ENCODE measurements around the gene MAB21L4. TPM values are rescaled to one million over a fixed set of nuclear protein-coding genes. Genes with fewer than 3 reads are reported as not detected.
A peak's percentile ranks its signal among the peaks of the same experiment; 100 is the strongest.

The MAB21L4 gene
- polyA plus RNA-seq, 6 donors from 2014 or later: not detected

DNA sequence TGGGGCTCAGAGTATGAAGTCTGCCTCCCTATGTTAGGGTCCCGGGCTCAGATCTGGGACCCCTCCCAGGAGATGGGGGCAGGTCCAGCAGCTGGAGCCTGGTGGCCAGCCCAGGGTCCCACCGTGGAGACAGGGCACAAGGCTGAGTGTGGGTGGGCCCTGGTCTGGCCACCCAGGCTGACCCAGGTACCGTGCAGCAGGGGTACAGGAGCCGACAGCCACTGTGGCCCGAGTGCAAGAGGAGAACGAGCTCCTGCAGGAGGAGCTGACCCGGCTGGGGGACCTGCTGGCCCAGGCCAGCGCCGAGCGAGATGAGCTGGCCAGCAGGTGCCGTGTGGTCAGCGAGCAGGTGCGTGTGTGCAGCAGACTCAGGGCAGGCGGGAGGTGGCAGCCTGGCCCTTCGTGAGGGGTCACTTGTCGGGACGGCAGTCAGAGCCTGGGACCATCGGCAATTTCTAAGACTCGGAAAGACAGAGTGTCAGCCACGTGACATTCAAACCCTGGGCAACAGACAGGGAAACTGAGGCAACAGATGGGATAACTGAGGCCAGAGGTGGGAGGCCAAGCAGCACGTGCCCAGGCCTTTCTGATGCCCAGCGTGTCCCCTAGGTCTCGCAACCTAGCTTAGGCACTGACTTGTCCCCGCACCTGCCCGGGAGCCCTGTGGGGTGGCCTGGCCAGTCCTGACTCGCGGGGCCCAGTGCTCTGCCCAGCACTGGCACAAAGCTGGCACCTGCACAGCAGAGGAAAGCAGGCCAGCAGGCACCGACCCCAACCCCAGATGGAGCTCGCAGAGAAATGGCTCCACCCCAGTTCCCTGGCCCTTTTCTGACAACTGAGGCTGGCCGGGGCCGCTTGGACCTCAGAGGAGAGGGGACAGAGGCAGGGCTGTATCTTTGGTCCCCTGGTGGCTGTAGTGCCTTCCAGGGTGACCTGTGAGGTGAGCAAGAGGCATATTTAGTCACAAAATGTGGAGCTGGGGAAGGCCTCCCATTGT is 24.1 kb upstream of the MAB21L4 start:
- no peak overlapping the region for H3K4me3 Mint-ChIP-seq
- ATAC-seq (ENCODE audit: low read depth in 2 of 2) (no peak), DNase-seq (no peak)
- peaks cover 3 to 12% (median 4%) of the 10 kb centered on the region in 3 donors for H3K4me1 Mint-ChIP-seq
- H3K27me3 Mint-ChIP-seq: peaks cover 0 to 31% (median 0%) of the 10 kb centered on the region in 3 donors
- no peaks in the 10 kb centered on the region for H3K9me3 Mint-ChIP-seq
- no peaks in the 10 kb centered on the region for H3K36me3 Mint-ChIP-seq
- no peak overlapping the region for H3K27ac Mint-ChIP-seq

GRCh38 chr2:240919161-240919781 is 23.3 kb upstream of the MAB21L4 start:
- Mint-ChIP-seq H3K27me3 (peaks cover 0 to 39% (median 0%) of the 10 kb centered on the region in 3 donors), H3K4me3 (peak overlapping the region in 1 of 8 donors; percentile 22), H3K4me1 (peaks cover 3 to 12% (median 4%) of the 10 kb centered on the region in 3 donors)

DNA sequence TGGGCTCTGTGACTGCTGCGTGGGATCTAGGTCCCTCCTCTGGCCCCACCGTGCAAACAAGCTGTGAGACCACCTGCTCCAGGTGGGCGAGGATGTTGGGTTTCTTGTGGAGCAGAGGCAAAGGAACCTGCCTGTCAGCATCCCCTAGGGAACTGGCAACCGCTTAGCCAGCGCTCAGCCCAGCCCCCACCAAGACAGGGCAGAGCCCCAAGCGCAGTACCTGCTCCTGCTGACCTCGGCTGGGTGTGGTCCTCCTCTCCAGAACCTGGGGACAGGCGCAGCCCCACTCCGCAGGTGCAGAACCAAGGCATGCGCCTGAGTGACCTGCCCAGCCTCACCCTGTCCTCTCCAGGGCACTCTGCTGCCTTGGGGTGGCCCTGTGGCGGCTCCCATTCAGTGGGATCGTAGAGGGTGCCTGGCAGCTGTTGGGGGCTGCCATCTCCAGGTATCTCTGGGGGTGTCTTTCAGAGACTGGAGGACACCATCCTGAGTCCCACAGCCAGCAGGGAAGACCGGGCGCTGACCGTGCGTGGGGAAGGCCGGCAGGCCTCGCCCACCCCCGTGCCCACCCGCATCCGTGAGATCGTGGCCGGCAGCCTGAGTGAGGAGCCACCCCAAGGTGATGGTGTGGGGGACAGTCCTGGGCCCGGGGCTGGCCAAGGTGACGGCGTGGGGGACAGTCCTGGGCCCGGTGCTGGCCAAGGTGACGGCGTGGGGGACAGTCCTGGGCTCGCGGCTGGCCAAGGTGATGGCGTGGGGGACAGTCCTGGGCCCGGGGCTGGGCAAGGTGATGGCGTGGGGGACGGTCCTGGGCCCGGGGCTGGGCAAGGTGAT is 22.5 kb upstream of the MAB21L4 start:
- Mint-ChIP-seq H3K36me3 (no peaks in the 10 kb centered on the region), H3K4me1 (peaks cover 3 to 12% (median 4%) of the 10 kb centered on the region in 3 donors), H3K27ac (no peak overlapping the region), H3K27me3 (peaks cover 0 to 39% (median under 1%) of the 10 kb centered on the region in 3 donors), H3K9me3 (no peaks in the 10 kb centered on the region), H3K4me3 (no peak overlapping the region)
- ATAC-seq (ENCODE audit: low read depth in 2 of 2) (no peak), DNase-seq (no peak)

More at GRCh38 chr2:240919161-240919781, 23.3 kb upstream of the MAB21L4 start:
- H3K27ac Mint-ChIP-seq: no peak overlapping the region
- no peaks in the 10 kb centered on the region for H3K9me3 Mint-ChIP-seq
- ATAC-seq (ENCODE audit: low read depth in 2 of 2) (no peak), DNase-seq (no peak)
- no peaks in the 10 kb centered on the region for H3K36me3 Mint-ChIP-seq

DNA sequence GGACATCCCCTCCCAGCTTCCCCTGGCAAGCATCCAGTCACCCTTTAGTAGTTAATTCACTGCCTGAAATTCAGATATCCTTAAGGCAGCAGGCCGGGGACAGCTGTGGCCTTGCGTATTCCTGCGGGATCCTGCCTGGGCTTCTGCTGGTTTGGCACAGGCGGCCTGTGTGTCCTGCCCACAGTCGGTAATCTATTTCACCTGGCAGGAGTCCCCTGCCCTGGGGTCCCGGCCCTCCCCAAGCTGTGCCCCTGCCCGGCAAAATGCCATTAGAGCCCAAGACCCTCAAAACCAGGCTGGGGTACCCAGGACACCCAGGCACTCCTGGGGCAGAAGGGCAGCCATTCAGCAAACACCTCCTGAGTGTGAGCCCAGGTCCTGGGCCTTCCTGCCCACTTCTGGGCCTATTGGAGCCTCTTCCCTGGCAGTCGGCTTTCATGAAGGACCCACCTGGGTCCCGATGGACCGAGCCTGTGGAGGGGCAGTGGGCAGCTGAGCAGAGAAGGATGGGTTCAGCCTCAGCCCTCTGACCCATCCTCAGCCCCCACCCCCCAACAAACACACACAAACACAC is 21.8 kb upstream of the MAB21L4 start:
- Mint-ChIP-seq H3K27me3 (peaks cover 0 to 41% (median 8%) of the 10 kb centered on the region in 3 donors), H3K36me3 (no peaks in the 10 kb centered on the region), H3K27ac (no peak overlapping the region), H3K4me1 (peaks cover 3 to 12% (median 4%) of the 10 kb centered on the region in 3 donors), H3K4me3 (peak overlapping the region in 1 of 8 donors; percentile 20), H3K9me3 (no peaks in the 10 kb centered on the region)
- ATAC-seq (ENCODE audit: low read depth in 2 of 2) (no peak), DNase-seq (no peak)

GRCh38 chr2:240917009-240917683 is 21.2 kb upstream of the MAB21L4 start:
- no peak overlapping the region for H3K4me3 Mint-ChIP-seq

DNA sequence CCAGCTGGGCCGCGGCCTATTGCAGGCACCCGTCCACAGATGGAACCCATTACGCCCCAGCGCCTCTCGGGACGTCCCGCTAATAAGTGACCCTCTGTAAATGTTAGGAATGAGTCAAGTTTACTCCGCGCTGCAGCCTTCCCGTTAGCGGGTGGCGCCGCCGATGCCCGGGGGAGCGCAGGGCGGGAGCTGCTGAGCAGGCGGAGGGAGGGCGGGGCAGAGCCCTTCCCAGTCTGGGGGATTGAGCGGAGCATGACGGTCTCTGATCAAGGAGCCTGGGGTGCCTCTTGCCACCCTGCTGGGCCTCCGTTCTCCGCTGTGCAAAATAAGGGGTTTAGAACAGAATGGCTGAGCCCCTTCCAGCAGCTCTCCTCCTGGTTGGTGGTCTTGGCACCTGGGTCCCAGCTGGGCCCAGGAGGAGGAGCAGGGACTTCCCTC is 20.6 kb upstream of the MAB21L4 start:
- DNase-seq (no peak), ATAC-seq (ENCODE audit: low read depth in 2 of 2) (peak in 1 of 2 donors; percentile 32)
- Mint-ChIP-seq H3K36me3 (no peaks in the 10 kb centered on the region), H3K4me3 (peak overlapping the region in 1 of 8 donors; percentile 47), H3K9me3 (no peaks in the 10 kb centered on the region), H3K4me1 (peaks cover 3 to 12% (median 4%) of the 10 kb centered on the region in 3 donors), H3K27me3 (peaks cover 7 to 53% (median 16%) of the 10 kb centered on the region in 3 donors), H3K27ac (no peak overlapping the region)

More at GRCh38 chr2:240917009-240917683, 21.2 kb upstream of the MAB21L4 start:
- H3K4me1 Mint-ChIP-seq: peaks cover 3 to 12% (median 4%) of the 10 kb centered on the region in 3 donors
- H3K27ac Mint-ChIP-seq: no peak overlapping the region
- DNase-seq: no peak
- no peaks in the 10 kb centered on the region for H3K36me3 Mint-ChIP-seq
- no peak for ATAC-seq (ENCODE audit: low read depth in 2 of 2)
- no peaks in the 10 kb centered on the region for H3K9me3 Mint-ChIP-seq
- H3K27me3 Mint-ChIP-seq: peaks cover 5 to 48% (median 11%) of the 10 kb centered on the region in 3 donors

GRCh38 chr2:240915526-240916341 is 19.8 kb upstream of the MAB21L4 start:
- peak overlapping the region in 3 of 8 donors; percentile 47 to 64 (median 51) for H3K4me3 Mint-ChIP-seq
- H3K4me1 Mint-ChIP-seq: peaks cover 3 to 12% (median 4%) of the 10 kb centered on the region in 3 donors
- no peak for DNase-seq
- H3K9me3 Mint-ChIP-seq: no peaks in the 10 kb centered on the region
- H3K27ac Mint-ChIP-seq: no peak overlapping the region
- H3K36me3 Mint-ChIP-seq: no peaks in the 10 kb centered on the region
- ATAC-seq (ENCODE audit: low read depth in 2 of 2): peak in 1 of 2 donors; percentile 31
- H3K27me3 Mint-ChIP-seq: peaks cover 7 to 56% (median 19%) of the 10 kb centered on the region in 3 donors

DNA sequence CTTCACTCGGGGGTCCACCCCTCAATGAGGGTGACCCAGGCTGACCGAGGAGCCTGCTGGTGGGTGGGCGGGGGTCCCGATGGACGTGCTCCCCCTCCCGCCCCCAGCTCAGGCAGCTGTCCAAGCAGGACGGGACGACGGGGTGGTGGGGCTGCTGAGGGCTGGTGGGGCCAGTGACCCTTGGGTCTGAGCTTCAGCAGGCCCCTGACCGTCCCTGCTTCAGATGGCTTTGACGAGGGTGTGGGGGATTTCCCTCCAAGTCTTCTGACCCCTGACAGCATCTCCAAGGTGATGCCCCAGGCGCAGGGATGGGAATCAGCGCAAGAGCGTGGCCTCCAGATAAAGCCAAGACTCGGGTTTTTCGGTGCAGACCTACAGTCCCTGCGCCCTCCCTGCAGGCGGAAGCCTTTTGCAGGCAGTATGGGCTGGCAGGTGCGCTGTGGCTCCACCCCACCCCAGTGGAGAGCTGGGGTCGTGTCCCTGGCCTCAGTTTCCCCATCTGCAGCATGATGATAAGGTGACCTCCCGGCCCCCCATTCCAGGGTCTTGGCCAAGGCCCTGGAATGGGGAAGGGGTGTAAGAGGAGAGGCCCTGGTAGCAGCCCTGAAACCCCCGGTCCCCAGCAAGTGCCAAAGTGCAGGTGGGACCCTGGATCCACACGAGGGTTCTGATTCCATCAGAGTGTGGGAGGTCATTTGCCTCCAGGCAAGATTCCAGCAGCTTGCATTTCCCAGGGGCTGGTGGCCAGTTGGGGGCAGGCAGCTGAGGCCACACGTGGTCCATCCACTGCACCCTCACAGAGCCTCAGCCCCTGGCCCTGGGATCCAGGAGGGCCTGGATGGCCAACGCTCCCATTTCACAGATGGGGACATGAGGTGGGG is 18.9 kb upstream of the MAB21L4 start:
- H3K27me3 Mint-ChIP-seq: peaks cover 14 to 55% (median 25%) of the 10 kb centered on the region in 3 donors
- peak overlapping the region in 1 of 8 donors; percentile 51 for H3K4me3 Mint-ChIP-seq
- no peak overlapping the region for H3K27ac Mint-ChIP-seq
- H3K36me3 Mint-ChIP-seq: no peaks in the 10 kb centered on the region
- ATAC-seq (ENCODE audit: low read depth in 2 of 2) (peak in 1 of 2 donors; percentile 5), DNase-seq (no peak)
- peaks cover 3 to 12% (median 4%) of the 10 kb centered on the region in 3 donors for H3K4me1 Mint-ChIP-seq
- H3K9me3 Mint-ChIP-seq: no peaks in the 10 kb centered on the region

- H3K27me3 Mint-ChIP-seq: peaks cover 14 to 55% (median 25%) of the 10 kb centered on the region in 3 donors
- peak overlapping the region in 1 of 8 donors; percentile 12 for H3K4me3 Mint-ChIP-seq
- peak; percentile 55 for DNase-seq
- no peak overlapping the region for H3K27ac Mint-ChIP-seq
- H3K9me3 Mint-ChIP-seq: no peaks in the 10 kb centered on the region
- H3K36me3 Mint-ChIP-seq: no peaks in the 10 kb centered on the region
- ATAC-seq (ENCODE audit: low read depth in 2 of 2): peak; percentile 60 to 69
- H3K4me1 Mint-ChIP-seq: peaks cover 3 to 12% (median 4%) of the 10 kb centered on the region in 3 donors
Observed at GRCh38 chr2:240913810-240914644, 18.1 kb upstream of the MAB21L4 start.
